EH (cell line): Measurements from ENCODE around the gene CLCC1.

ENCODE experiments used
- DNase-seq: peaks from one replicate; pipeline ENCODE4 v3.0.0-alpha.2; 2015; ENCODE audit warnings: low read depth

The CLCC1 gene

DNA sequence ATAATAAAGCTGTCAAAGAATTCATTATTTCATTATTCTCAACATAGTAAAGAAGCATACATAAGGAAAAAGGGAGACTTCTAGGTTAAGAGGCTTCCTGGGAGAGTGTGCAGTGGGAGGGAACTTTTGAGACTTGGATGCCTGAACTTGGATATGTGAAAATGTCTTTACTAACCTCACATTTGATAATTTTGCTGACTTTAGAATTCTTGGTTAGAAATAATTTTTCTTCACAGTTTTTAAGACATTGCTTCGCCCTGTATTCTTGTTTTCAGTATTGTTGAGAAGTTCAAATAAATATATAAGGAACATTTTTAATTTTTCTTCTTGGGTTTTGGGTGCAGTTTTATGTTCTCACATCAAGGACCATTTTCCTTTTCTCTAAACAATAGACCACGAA lies 46.5 kb downstream of the CLCC1 start:
- no peak for DNase-seq
